GM19099 (cell line): Measurements from ENCODE around the gene PRR5L.

Experiments
- POLR2A ChIP-seq: IDR thresholded peaks from 3 replicates; pipeline ENCODE4 v1.6.1; 2011; ENCODE audit warnings: low read depth; ENCODE audit not compliant: insufficient read length; ENCODE audit errors: extremely low read depth

Gene PRR5L

DNA sequence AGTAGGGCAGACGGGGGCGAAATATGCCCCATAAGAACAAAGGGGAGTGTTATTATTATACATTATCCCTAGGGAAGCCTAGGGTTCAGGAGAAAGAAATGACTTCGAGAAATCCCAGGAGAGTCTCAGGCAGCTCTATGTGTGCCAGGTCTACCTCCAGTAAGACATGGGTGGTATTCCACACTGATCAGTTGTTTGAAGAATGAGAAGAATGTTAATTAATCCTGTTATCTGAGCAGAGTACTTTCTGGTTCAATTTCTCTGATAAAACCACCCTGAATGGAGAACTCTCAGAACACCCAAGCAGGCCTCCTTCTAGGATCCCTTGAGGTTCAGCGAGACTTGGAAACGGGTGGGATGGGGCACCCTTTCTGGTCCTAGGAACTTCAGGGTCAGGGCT is 46.2 kb downstream of the PRR5L start:
- TF ChIP-seq POLR2A, result no peak

DNA sequence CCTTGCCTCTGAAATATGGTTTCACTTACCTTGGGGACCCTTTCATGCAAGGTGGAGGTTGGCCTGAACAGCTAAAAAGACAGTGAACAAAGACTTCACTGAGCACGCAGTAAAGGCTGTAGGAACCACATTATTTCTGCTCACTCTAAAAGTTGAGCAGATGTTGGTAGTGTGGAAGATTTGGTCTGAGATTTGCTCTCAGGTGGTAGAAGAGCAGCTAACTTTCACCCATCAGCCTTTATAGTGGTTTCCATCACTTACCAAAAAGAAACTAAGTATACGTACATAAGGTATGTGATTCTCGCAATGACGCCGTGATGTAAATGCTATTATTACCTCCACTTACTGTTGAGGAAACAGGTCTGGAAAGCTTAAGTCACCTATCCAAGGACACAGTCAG is 47.3 kb downstream of the PRR5L start:
- TF ChIP-seq POLR2A, result no peak

DNA sequence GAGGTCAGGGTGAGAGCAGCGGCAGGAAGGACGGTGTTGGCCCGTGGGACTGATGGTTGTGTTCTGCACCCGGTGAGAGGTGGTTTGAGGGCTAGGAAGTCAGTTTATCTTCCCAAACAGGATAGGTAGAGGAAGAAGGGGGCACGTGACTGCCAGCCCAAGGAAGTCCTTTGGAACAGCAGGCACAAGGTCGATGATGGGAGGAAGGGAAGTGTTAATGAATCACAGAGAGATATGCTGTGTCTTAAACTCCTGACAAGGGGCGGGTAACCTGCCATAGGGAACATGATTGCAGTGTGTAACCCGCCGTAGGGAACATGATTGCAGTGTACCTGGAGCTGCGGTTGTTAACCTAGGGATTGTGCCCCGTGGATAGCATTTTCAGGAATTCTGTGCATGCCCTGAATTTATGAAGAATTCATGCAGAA is 49.0 kb downstream of the PRR5L start:
- TF ChIP-seq POLR2A, result no peak

DNA sequence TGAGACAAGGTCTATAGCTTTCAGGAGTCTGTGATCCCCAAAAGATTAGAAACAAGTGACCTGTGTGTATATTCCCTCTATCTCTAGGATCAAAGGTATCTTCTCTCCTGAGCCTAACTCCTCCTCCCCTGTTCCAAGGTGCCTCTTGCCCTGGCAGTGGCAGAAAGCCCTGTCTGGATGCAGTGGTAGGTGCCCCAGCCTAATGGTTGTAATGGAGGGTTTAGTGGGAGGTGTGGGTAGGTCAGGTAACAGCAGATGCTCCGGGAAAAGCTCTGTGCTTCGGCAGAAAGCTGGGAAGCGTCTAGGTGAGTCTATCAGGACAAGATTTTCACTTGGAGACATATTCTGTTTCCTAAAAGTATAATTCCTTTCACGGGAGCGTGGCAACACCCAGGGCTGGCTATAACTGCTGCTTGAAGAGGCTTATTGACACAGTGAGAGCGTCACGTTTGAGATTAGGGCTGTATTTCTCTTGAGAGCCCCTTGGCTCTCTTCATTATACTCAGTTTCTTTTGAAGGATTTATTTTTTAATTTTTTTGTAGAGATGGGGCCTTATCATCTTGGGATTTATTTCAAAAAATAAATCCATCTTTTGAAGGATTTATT is 49.5 kb downstream of the PRR5L start:
- TF ChIP-seq POLR2A, result no peak

DNA sequence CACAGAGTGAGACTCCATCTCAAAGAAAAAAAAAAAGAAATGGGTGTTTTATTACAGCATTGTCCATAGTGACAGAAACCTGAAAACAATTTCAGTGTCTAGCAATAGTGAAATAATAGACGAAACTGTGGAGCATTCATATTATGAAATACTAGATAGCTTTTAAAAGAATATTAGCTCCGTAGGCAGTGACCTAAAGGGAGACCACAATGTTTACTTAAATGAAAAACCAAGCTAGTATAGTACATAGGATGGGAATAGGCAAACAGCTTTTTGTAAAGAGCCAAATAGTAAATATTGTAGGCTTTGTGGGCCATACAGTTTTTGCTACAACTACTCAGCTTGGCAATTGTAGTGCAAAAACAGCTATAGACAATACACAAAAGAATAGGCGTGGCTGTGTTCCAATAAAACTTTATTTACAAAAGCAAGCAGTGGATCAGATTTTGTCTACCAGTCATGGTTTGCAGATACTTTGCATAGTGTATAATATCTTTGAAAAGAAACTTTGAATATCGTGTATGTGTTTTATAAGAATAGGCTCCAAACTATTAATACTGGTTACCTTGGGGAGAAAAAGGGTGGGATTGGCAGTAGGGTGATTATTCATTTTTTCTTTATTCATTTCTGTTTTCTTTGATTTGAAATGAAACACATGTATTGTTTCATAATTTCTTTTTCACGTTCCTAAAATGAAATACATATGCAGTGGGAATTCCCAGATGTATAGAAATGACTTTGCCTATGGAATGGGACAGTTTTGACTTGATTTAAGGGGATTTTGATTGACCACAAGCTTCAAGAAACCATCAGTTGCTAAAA is 50.7 kb downstream of the PRR5L start:
- no peak for TF ChIP-seq POLR2A

DNA sequence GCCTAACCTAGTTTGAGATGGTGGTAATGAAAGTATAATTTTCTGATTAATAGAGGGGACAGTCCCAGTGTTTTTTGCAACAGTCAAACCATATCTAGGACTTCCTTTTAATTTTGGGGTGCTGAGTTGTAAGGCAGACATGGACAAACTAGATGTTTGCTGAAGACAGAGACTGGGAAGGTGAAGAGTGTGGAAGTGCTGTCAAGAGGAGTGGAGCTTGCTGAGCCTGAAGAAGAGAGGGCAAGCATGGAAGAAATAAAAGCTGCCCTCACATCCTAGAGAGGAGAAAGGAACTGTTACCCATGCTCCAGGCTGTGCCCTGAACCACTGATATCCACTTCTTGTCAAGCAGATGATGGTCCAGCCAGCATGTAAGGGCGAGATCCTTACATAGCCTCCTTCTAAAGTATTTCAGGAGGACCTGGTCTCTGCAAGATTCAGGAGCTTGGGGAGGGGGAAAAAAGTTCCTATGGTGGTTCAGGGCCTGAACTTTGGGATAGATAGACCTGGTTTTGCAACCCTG is 51.4 kb downstream of the PRR5L start:
- no peak for TF ChIP-seq POLR2A

DNA sequence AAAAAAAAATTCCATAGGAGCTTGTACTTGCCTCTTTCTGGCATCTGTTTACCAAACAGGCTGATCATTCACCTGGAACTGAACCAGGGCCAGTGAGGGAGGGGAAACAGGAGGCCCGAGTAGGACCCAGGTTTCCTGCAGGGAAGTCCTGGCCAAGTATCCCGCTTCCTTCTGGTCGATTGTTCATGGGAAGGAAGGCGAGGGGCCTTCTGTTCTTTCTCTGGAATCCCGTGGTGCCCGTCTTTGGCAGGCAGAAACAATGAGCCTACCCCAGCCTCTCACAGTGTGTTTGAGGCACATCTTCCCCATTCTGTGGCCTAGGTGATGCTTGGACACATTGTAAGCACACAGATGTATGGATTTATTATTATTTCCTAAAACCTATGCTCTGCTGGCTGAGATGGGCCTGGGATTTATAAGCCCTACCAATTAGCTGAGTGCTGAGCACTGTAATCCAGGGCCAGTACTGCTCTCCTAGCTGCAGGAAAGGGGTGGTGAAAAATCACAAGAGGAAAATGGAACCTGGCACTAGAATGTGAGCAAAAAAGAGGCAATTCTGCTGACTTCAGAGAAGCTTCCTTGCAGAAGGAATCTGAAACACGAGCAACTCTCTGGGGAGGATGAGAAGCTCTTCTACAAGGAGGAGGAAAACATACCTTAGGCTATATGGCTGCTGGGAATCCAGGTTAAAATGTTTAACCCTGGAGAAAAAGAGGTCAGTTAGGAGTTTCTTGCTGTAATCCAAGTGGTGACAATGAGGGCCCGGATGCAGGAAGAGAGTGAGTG is 53.5 kb downstream of the PRR5L start:
- TF ChIP-seq POLR2A, result no peak

DNA sequence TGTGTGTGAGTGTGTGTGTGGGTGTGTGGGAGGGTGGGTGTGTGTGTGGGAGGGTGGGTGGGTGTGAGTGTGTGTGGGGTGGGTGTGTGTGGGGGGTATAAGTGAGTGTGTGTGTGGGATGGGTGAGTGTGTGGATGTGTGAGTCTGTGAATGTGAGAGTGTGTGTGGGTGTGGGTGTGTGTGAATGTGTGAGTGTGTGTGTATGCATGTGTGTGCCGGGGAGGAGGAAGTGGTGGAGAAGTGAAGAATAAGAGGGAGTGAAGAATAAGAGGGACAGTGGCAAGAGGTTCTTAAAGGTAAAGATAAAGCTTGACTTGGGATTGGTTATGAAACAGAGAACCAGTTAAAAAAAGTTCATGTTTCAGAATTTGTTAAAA is 54.0 kb downstream of the PRR5L start:
- no peak for TF ChIP-seq POLR2A

DNA sequence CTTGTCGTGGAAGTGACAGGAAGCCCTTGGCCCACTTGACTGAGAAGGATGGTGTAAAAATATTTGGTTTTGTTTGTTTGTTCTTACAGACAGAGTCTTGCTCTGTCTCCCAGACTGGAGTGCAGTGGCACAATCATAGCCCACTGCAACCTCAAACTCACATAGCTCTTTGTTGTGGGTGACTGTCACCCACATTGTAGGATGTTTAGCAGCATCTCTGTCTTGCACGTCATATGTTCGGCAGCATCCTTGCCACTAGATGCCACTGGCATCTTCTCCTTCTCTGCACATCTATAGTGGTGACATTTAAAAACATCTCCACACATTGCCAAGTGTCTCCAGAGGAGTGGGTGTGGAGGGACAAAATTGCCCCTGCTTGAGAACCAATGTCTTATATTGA is 56.8 kb downstream of the PRR5L start:
- no peak for TF ChIP-seq POLR2A

DNA sequence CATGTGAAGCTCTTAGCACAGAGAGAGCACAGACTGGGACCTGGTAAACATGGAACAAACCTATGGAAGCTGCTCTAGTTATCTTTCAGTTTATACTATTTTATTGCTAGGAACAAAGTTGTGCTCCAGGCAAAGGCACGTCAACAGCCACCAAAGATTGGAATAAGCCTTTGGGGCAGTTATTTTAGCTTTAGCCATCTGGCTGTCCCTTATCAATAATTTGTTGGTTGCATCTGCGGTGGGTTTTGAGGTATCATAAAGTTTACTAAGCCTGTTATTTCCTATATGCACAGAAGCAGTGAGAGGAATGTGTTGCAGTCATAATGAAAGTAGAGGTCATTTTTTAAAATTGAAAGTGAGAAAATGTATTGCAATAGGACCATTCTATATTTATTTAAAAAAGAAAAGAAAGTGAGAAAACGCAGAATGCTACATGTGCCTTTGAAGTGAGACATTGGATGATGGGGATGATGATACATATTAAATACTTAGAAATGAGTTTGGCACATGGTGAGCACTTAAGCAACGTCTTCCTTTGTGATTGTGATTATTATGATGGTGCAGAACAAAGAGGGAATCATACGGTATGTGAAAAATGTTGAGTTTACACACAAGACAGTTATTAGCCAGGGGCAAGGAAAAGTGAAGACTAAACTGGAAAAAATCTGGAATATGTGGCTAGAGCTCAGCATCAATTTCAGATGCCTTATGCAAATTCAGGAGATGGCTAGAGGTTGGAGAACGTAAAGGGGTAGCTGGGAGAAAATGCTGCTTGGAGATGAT is 58.3 kb downstream of the PRR5L start:
- TF ChIP-seq POLR2A, result no peak

DNA sequence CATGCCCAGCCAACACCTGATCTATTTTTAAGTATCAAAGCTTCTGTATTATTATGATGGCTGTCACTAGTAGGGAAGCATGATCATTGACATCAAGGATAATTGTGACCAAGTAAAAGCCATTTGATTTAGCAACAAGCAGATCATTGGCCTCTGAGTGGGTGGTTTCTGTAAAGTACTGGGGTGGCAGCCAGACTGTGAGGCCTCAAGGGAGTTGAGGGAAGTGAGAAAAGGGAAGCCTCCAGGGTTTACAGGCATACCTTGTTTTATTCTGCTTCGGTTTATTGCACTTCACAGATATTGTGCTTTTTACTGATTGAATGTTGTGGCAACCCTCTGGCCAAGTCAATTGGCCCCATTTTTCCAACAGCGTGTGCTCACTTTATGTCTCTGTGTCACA is 60.1 kb downstream of the PRR5L start:
- no peak for TF ChIP-seq POLR2A

DNA sequence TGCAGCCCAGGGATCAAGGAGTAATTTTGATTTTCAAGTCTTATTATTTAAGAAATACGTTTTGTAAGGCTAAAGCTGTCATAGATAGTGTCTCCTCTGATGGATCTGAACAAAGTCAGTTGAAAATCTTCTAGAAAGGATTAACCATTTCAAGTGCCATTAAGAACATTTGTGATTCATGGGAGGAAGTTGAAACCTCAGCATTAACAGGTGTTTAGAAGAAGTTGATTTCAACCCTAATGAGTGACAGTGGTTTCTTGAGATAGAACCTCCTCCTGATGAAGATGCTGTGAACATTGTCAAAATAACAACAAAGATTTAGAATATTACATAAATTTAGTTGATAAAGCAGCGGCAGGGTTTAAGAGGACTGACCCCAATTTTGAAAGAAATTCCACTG is 61.7 kb downstream of the PRR5L start:
- TF ChIP-seq POLR2A, result no peak

DNA sequence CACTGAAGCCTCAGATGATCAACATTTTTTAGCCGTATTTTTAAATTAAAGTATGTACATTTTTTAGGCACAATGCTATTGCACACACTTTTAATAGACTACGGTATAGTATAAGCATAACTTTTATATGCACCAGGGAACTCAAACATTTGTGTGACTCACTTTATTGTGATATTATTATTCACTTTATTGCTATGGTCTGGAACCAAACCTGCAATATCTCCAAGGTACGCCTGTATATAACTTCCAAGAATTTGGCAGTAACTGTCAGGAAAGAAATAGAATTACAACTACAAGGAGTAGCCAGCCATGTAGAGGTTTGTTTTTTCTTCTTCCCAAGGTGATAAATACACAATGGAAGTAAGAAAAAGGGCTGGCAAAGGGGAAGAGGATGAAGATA is 62.3 kb downstream of the PRR5L start:
- TF ChIP-seq POLR2A, result no peak

DNA sequence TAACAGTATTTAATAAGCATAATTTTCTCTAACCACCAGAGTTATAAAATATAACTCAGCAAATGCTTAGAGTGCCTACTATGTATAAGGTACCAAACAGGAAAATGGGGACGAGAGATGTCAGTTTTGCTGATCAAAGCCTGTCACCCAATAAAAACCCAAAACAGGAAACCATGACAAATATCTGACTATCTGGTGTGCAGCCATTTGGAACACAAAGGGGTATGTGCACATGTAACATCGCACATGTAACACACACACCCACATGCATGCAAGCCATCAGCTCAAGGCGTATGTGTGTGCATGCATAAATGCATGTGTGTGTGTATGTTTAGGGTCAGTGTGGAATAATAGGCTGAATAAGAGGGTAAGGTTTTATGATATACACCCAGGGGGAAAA is 64.2 kb downstream of the PRR5L start:
- TF ChIP-seq POLR2A, result no peak

DNA sequence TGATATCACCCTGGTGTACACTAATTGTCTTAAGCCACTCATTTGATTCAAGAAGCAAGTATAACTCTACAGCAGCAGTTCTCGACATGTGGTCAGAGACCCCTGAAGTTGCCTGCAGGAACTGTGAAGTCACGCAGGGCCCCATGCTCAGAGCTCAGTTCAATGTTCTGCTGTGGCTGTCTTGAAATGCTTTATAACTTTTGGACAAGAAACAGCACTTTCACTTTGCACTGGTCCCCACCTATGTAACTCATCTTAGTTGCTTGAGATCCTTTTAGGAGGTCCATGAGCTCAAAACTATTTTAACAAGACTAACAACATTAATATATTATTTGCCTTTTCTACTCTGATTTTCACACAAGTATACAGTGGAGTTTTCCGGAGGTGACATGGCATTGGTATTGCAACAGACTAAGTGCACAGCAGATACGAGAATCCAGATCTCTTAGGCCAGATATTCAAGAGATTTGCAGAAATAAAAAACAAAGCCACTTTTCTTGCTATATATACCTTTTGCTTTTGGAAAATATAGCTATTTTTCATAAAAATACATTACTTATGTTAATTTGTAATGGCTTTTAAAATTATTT is 64.8 kb downstream of the PRR5L start:
- TF ChIP-seq POLR2A, result no peak

DNA sequence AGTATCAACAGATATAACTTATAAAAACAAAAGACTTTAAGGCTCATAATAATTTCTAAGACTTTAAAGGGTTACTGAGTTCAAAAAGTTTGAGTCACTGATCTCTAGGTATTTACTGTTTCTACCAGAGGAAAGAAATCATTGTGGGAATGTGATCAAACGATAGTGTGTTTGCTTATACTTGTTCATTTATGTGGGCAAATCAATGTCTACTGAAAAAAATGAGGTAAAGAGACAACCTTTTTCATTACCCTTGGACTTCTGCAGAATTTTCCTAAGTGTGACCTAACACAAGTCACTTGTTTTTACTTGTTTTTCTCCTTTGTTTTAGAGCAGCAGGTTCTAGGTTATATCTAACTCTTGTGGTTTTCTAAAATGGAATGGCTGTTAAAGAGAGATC is 65.4 kb downstream of the PRR5L start:
- TF ChIP-seq POLR2A, result no peak
